GM20000 (cell line): Measurements from ENCODE around the gene SSU72.
A peak's percentile ranks its signal among the peaks of the same experiment; 100 is the strongest.
"Not testable (repeated sequence)": the region's sequence is repeated elsewhere in the genome, so short reads cannot be mapped to it uniquely, and the experiment has no call there.

Experiments
- DNase-seq: peaks from one replicate; pipeline ENCODE4 v3.0.0; 2012; ENCODE audit warnings: low spot score
- CTCF ChIP-seq: IDR thresholded peaks from 2 replicates; pipeline ENCODE4 v1.5.1; 2012; ENCODE audit warnings: mild to moderate bottlenecking, control low read depth; ENCODE audit errors: extremely low read depth, missing control alignments

The SSU72 gene

GRCh38 chr1:1536938-1537546 is 37.6 kb downstream of the SSU72 start:
- peak; percentile 24 for DNase-seq
- TF ChIP-seq CTCF, result no peak

GRCh38 chr1:1536019-1536937 is 38.4 kb downstream of the SSU72 start:
- TF ChIP-seq CTCF, result no peak
- peak; percentile 41 for DNase-seq

- peak; percentile 38 for DNase-seq
- no peak for TF ChIP-seq CTCF
Measured at GRCh38 chr1:1535201-1536018, 39.3 kb downstream of the SSU72 start.

- peak; percentile 26 for DNase-seq
- TF ChIP-seq CTCF, result no peak
Measured at GRCh38 chr1:1534401-1535154, 40.1 kb downstream of the SSU72 start.

GRCh38 chr1:1533894-1534291 is 40.8 kb downstream of the SSU72 start:
- DNase-seq, result not testable (repeated sequence)

- DNase-seq, result not testable (repeated sequence)
Measured at GRCh38 chr1:1533176-1533893, 41.3 kb downstream of the SSU72 start.

- DNase-seq, result no peak
- TF ChIP-seq CTCF, result no peak
Measured at GRCh38 chr1:1531947-1532346, 42.7 kb downstream of the SSU72 start.
